Karpas-422 (cell line): ENCODE results near the gene SLC25A34. TPM values are rescaled to one million over a fixed set of nuclear protein-coding genes. Genes with fewer than 3 reads are reported as not detected.
"Not testable (repeated sequence)": the region's sequence is repeated elsewhere in the genome, so short reads cannot be mapped to it uniquely, and the experiment has no call there.

Source experiments
- DNase-seq: peaks from one replicate; pipeline ENCODE4 v3.0.0-alpha.2; 2015
- H2AFZ ChIP-seq: fragments of 200-600 bp; sonication (generic); 2 replicates; pipeline ENCODE4 v1.6.1; 2014; ENCODE audit warnings: antibody characterized with exemption, low read length, mixed read lengths
- H3K27ac ChIP-seq: fragments of 200-600 bp; sonication (generic); 2 replicates; pipeline ENCODE4 v1.5.1; 2014; ENCODE audit warnings: mild to moderate bottlenecking, low read length, moderate library complexity
- H3K27me3 ChIP-seq: fragments of 200-600 bp; sonication (generic); 2 replicates; pipeline ENCODE4 v1.6.1; 2014; ENCODE audit warnings: low read length, mixed read lengths
- H3K36me3 ChIP-seq: fragments of 200-600 bp; sonication (generic); 2 replicates; pipeline ENCODE4 v1.6.1; 2014; ENCODE audit warnings: low read length, mixed read lengths; ENCODE audit not compliant: insufficient read depth
- H3K4me1 ChIP-seq: fragments of 200-600 bp; sonication (generic); 2 replicates; pipeline ENCODE4 v1.6.1; 2014; ENCODE audit warnings: mild to moderate bottlenecking, low read length, mixed read lengths
- H3K4me2 ChIP-seq: fragments of 200-600 bp; sonication (generic); 2 replicates; pipeline ENCODE4 v1.6.1; 2014; ENCODE audit warnings: low read length, low read depth, mild to moderate bottlenecking; ENCODE audit not compliant: poor library complexity, severe bottlenecking
- H3K4me3 ChIP-seq: fragments of 200-600 bp; sonication (generic); 2 replicates; pipeline ENCODE4 v1.5.1; 2014; ENCODE audit warnings: mild to moderate bottlenecking, antibody characterized with exemption, low read length, mixed read lengths
- H3K79me2 ChIP-seq: fragments of 200-600 bp; sonication (generic); 2 replicates; pipeline ENCODE4 v1.6.1; 2014; ENCODE audit warnings: mild to moderate bottlenecking, low read length, mixed read lengths
- H3K9ac ChIP-seq: fragments of 200-600 bp; sonication (generic); 2 replicates; pipeline ENCODE4 v1.6.0; 2014; ENCODE audit warnings: low read length
- H3K9me2 ChIP-seq: fragments of 200-600 bp; sonication (generic), shearing (Covaris generic); replicated peaks from 2 replicates; pipeline ENCODE4 v1.6.0; 2014; ENCODE audit warnings: mild to moderate bottlenecking, low read length, moderate library complexity; ENCODE audit not compliant: insufficient read depth
- H3K9me3 ChIP-seq: fragments of 300-700, 200-600 bp; sonication (generic); 2 replicates; pipeline ENCODE4 v1.6.1; 2014; ENCODE audit warnings: low read length, mixed read lengths
- H4K20me1 ChIP-seq: fragments of 200-600 bp; sonication (generic); 2 replicates; pipeline ENCODE4 v1.6.1; 2014; ENCODE audit warnings: mild to moderate bottlenecking, antibody characterized with exemption, low read length, low read depth; ENCODE audit not compliant: insufficient read depth
- total RNA-seq: library from RNA; depleted of rRNA; stranded (reverse); fragments of >200 nt; shearing (Covaris generic); gene quantifications from 2 replicates; pipeline ENCODE4 v1.2.3, GENCODE V29; 2014; ENCODE audit warnings: low replicate concordance

SLC25A34 gene
- total RNA-seq, 1 experiment from 2014 or later: 0.52 TPM

DNA sequence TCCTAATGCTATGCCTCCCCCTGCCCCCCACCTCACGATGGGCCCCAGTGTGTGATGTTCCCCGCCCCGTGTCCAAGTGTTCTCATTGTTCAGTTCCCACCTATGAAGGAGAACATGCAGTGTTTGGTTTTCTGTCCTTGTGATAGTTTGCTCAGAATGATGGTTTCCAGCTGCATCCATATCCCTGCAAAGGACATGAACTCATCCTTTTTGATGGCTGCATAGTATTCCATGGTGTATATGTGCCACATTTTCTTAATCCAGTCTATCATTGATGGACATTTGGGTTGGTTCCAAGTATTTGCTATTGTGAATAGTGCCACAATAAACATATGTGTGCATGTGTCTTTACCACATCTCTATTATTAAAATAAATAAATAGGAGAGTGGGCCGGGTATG, 36.7 kb upstream of the SLC25A34 start:
- H3K4me3 ChIP-seq, H3K9me3 ChIP-seq, H3K9ac ChIP-seq, H4K20me1 ChIP-seq, H3K27ac ChIP-seq, H2AFZ ChIP-seq, H3K4me2 ChIP-seq, H3K36me3 ChIP-seq, DNase-seq, H3K27me3 ChIP-seq, H3K9me2 ChIP-seq: not testable (repeated sequence)
- Histone ChIP-seq H3K4me1 (peaks cover 16% of the 10 kb centered on the region), H3K79me2 (peaks cover 73% of the 10 kb centered on the region)

DNA sequence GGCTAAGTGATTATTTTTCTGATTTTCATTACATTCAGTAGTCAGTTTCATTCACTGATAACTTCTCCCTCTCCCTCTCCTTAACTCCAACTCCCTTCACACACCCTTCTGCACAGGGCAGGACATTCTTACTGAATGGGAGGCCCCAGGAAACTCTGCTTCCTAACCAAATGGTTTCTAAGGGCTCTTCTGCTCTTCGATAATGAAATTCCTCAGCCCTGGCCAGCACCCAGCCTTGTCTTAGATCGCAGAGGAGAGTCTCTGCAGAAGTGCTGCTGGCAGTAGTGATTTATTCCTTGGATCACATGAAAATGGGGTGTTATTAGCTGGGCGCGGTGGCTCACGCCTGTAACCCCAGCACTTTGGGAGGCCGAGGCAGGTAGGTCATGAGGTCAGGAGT, 35.5 kb upstream of the SLC25A34 start:
- no peaks in the 10 kb centered on the region for H3K9me3 ChIP-seq
- H3K9ac ChIP-seq: no peak overlapping the region
- H3K4me2 ChIP-seq: no peak overlapping the region
- DNase-seq: no peak
- H3K79me2 ChIP-seq: peaks cover 72% of the 10 kb centered on the region
- no peak overlapping the region for H2AFZ ChIP-seq
- H3K36me3 ChIP-seq: no peaks in the 10 kb centered on the region
- H3K27me3 ChIP-seq: no peaks in the 10 kb centered on the region
- no peak overlapping the region for H3K27ac ChIP-seq
- H3K4me3 ChIP-seq: no peak overlapping the region
- H3K9me2 ChIP-seq: no peaks in the 10 kb centered on the region
- peaks cover 12% of the 10 kb centered on the region; the same call in 1 of the 2 replicates for H4K20me1 ChIP-seq
- peaks cover 16% of the 10 kb centered on the region for H3K4me1 ChIP-seq

DNA sequence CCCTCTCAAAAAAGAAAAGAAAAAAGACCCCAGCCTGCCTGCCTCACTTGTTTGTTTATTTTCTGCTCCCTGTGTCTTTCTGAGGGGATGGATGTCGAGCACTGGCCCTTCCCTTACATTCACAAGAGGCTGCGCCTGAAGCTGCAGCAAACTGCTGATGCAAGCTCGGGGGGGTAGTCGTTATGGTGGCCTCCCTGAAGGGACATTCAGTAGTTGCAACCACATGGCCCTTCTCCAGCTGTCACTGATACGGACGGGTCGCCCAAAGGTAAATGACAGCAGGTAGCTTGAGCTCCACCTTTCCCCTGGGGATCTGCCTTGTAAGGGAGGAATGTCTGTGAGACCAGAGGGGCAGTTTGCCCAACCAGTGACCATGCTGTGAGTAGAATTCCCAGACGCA, 34.3 kb upstream of the SLC25A34 start:
- DNase-seq: no peak
- Histone ChIP-seq H3K4me3 (no peak overlapping the region), H3K36me3 (no peaks in the 10 kb centered on the region), H3K9me3 (no peaks in the 10 kb centered on the region), H3K9ac (no peak overlapping the region), H3K27ac (no peak overlapping the region), H2AFZ (no peak overlapping the region), H3K4me1 (peaks cover 12% of the 10 kb centered on the region), H3K27me3 (no peaks in the 10 kb centered on the region), H3K4me2 (no peak overlapping the region), H4K20me1 (peaks cover 12% of the 10 kb centered on the region; the same call in 1 of the 2 replicates), H3K79me2 (peaks cover 78% of the 10 kb centered on the region), H3K9me2 (no peaks in the 10 kb centered on the region)

DNA sequence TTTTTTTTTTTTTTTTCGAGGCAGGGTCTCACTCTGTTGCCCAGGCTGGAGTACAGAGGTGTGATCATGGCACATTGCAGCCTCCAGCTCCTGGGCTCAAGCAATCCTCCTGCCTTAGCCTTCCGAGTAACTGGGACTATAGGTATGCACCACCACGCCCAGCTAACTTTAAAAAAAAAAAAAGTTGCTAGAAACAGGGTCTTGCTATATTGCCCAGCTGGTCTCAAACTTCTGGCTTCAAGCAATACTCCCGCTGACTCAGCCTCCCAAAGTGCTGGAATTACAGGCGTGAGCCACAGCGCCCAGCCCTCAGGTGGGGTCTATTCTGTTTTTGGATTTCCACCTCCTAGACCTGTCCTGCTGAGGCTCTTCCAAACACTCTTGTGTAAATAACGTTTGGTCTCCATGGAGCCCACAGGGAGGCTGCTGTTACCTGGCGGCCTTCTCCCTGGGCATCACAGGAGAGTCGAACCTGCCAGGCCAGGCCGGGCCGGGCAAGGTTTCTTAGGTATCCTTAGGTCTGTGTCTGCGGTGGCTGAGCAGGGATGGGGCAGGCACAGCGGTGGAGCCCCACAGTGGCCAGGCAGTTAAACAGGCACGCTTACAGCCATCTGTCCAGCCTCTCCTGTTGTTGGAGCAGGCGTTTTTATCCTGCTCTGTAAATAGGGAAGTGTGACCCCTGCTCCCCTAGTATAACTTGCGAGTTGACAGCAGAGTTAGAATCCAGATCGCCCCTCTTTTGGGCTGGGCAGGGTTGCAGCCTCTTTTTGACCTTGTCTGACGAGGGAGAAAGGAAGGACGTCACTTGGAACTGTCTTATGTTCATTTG, 33.1 kb upstream of the SLC25A34 start:
- Histone ChIP-seq H3K27me3 (no peaks in the 10 kb centered on the region), H3K4me3 (no peak overlapping the region), H2AFZ (no peak overlapping the region), H3K4me1 (peaks cover under 1% of the 10 kb centered on the region), H3K27ac (no peak overlapping the region), H4K20me1 (peaks cover 12% of the 10 kb centered on the region; the same call in 1 of the 2 replicates), H3K79me2 (peaks cover 82% of the 10 kb centered on the region), H3K9ac (no peak overlapping the region), H3K4me2 (no peak overlapping the region), H3K9me3 (no peaks in the 10 kb centered on the region), H3K9me2 (no peaks in the 10 kb centered on the region), H3K36me3 (no peaks in the 10 kb centered on the region)
- no peak for DNase-seq

DNA sequence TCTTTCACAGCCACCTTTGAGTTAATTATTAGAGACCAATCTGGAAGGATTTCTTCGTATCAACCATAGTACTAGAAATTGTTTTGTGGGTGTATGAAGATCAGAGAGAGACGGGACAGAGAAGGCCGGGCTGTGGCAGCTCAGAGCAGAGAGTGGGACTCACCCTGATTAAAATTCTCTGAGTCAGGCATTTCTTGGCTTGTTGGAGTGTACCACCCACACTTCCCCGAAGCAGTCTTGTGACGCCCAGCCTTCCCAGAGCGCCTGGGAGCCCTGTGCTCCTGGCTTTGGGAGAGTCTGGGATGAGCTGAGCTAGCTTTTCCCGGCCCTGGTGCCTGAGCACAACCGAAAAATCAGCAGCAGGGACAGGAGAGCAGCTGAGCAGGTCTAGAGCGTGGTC, 32.5 kb upstream of the SLC25A34 start:
- no peaks in the 10 kb centered on the region for H3K36me3 ChIP-seq
- H4K20me1 ChIP-seq: peaks cover 12% of the 10 kb centered on the region; the same call in 1 of the 2 replicates
- H3K27ac ChIP-seq: no peak overlapping the region
- H3K9me2 ChIP-seq: no peaks in the 10 kb centered on the region
- H3K79me2 ChIP-seq: peaks cover 80% of the 10 kb centered on the region
- no peak for DNase-seq
- H2AFZ ChIP-seq: no peak overlapping the region
- no peak overlapping the region for H3K9ac ChIP-seq
- H3K9me3 ChIP-seq: no peaks in the 10 kb centered on the region
- no peak overlapping the region for H3K4me3 ChIP-seq
- H3K4me2 ChIP-seq: no peak overlapping the region
- H3K4me1 ChIP-seq: no peaks in the 10 kb centered on the region
- no peaks in the 10 kb centered on the region for H3K27me3 ChIP-seq

DNA sequence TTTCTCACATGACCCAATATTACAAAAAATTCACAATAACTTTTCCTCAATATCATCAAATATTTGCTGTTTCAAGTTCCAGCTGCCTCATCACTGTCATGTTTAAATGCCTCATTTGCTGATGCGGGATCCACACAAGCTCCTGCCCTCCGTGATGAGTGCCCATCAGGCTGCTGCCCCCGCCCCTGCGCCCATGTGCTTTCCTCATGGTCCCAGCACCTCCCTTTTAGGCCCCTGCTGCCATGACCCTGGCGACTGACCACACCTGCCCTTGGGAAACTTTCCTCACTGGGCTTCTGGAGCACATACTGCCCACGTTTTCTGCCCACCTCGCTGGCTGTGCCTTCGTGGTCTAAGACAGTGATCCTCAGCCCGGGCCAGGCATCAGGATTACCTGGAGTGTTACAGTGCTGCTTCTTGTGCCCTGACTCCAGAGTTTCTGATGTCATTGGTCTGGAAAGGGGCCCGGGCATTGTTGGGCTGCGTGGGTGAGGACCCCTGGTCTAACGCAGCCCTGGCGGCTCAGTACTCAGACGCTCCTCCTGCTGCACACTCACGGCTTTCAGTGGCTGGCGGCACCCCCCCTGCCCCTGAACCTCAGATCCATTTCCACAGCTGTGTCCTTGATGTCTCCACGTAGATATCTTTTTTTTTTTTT, 31.4 kb upstream of the SLC25A34 start:
- Histone ChIP-seq H3K4me3 (no peak overlapping the region), H3K27me3 (no peaks in the 10 kb centered on the region), H3K4me2 (no peak overlapping the region), H3K79me2 (peaks cover 81% of the 10 kb centered on the region), H3K36me3 (no peaks in the 10 kb centered on the region), H2AFZ (no peak overlapping the region), H4K20me1 (peaks cover 12% of the 10 kb centered on the region; the same call in 1 of the 2 replicates), H3K27ac (no peak overlapping the region), H3K4me1 (no peaks in the 10 kb centered on the region), H3K9me3 (no peaks in the 10 kb centered on the region), H3K9me2 (no peaks in the 10 kb centered on the region), H3K9ac (no peak overlapping the region)
- DNase-seq: no peak

DNA sequence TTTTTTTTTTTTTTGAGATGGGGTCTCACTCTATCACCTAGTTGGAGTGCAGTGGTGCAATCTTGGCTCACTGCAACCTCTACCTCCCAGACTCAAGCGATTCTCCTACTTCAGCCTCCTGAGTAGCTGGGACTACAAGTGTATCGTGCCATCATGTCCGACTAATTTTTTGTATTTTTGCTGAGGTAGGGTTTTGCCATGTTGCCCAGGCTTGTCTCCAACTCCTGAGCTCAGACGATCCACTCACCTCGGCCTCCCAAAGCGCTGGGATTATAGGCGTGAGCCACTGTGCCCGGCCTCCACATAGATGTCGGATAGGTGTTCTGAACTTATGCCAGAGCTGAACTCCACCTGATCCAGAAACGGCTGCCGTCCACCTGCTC, 30.9 kb upstream of the SLC25A34 start:
- no peak overlapping the region for H2AFZ ChIP-seq
- H3K79me2 ChIP-seq: peaks cover 78% of the 10 kb centered on the region
- H3K9ac ChIP-seq: no peak overlapping the region
- H4K20me1 ChIP-seq: peaks cover 12% of the 10 kb centered on the region; the same call in 1 of the 2 replicates
- H3K36me3 ChIP-seq: no peaks in the 10 kb centered on the region
- no peak overlapping the region for H3K4me3 ChIP-seq
- no peaks in the 10 kb centered on the region for H3K4me1 ChIP-seq
- no peak overlapping the region for H3K4me2 ChIP-seq
- H3K27me3 ChIP-seq: no peaks in the 10 kb centered on the region
- H3K9me3 ChIP-seq: no peaks in the 10 kb centered on the region
- H3K9me2 ChIP-seq: no peaks in the 10 kb centered on the region
- no peak for DNase-seq
- no peak overlapping the region for H3K27ac ChIP-seq

DNA sequence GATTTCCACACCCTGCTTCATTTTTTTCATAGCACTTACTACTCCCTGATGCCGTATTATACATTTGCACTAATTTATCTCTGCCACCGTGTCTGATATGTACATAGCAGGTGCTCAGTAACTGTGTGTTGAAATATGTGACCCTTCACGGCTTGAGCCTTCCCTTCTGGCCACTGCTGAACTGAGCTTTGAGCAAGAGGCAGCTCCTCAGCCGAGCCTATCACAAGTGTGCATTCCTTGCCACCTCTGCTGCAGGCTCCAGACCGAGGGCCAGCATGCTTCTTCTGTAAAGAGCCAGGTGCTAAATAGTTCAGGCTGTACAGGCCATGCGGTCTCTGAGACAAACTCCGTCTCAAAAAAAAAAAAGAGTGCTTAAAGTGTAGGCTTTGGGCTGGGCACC, 29.3 kb upstream of the SLC25A34 start:
- H3K79me2 ChIP-seq: peaks cover 83% of the 10 kb centered on the region
- H3K4me1 ChIP-seq: no peaks in the 10 kb centered on the region
- H3K9me3 ChIP-seq: no peaks in the 10 kb centered on the region
- peaks cover 12% of the 10 kb centered on the region; the same call in 1 of the 2 replicates for H4K20me1 ChIP-seq
- H3K36me3 ChIP-seq: no peaks in the 10 kb centered on the region
- H3K27me3 ChIP-seq: no peaks in the 10 kb centered on the region
- H2AFZ ChIP-seq: no peak overlapping the region
- no peak overlapping the region for H3K9ac ChIP-seq
- H3K9me2 ChIP-seq: no peaks in the 10 kb centered on the region
- no peak for DNase-seq
- no peak overlapping the region for H3K27ac ChIP-seq
- H3K4me3 ChIP-seq: no peak overlapping the region
- no peak overlapping the region for H3K4me2 ChIP-seq
